MV-4-11 (cell line): ENCODE measurements around the gene RGS9.
"Not testable (repeated sequence)": the region's sequence is repeated elsewhere in the genome, so short reads cannot be mapped to it uniquely, and the experiment has no call there.

Experiments used
- DNase-seq: peaks from one replicate; lab custom pipeline; 2025; lab: John Stamatoyannopoulos, UW

RGS9 gene

GRCh38 chr17:65156835-65157565, 19.8 kb downstream of the RGS9 start:
- DNase-seq: no peak

DNA sequence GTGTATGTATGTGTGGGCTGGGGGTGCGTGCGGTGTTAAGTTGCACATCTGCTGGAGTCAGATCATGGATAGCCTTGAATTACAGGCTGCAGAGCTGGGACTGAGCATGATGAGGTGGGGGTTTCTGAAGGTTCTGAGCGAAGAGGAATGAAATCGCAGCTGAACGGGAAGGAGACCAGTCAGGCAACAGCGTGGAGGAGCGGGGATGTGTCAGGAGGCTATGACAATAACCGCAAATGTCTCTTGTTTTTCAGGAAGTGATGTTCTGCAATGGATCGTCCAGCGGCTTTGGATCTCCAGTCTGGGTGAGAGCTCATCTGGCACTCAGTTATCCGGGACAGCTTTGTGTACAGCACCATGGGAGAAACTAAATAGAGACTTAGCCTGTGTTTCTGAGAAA, 20.9 kb downstream of the RGS9 start:
- DNase-seq: peak; percentile 77

DNA sequence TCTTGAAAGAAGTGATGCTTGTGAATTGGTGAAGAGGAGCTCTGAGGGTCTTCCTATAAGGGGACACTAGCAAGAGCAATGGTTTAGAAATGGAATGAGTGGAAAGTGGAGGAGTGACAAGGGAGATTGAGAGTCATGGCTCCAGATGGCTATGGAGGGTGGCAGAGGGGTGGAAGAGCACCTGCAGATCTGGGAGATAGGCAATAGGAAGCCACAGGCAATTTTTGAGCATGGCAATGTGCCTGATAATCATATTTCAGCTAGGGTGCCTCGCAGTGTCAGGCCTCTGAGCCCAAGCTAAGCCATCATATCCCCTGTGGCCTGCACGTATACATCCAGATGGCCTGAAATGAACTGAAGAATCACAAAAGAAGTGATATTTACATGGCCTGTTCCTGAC, 21.5 kb downstream of the RGS9 start:
- DNase-seq: no peak

DNA sequence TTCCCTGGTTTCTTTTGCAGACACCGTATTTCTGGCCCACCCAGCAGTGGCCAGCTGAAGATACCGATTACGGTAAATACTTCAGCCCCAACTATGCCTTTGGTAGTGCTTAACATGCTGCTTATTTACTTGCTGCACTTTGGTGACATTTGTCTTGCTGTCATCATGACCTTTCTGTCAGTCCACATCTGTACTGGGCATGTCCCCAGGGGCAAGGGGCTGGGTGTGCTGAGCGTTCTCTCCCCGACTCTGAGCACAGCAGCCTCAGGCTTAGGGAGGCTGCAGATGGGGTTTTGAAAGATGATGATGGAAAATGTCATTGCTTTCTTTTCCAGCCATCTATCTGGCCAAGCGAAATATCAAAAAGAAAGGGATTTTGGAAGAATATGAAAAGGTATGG, 23.3 kb downstream of the RGS9 start:
- no peak for DNase-seq

- peak; percentile 57 for DNase-seq
These were observed 26.9 kb downstream of the RGS9 start for GRCh38 chr17:65163990-65164495.

DNA sequence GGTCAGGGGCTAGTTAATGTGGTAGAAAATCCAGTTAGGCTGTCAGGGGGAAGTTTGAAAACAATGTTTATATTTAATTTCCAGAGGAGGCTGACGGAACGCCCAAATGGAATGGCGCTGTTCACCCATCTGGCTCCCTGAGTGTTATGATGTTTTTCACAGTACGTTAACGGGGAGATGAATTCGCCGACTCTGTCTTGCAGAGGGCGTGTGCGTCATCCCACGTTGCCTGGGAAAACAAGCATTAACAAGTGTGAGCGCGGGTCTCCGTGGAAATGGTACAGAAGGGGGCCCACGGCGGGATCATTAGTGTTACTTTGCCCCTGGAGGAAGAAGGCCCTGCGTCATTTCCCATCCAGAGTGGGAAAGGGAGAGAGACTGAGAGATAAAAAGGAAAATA, 29.6 kb downstream of the RGS9 start:
- no peak for DNase-seq

DNA sequence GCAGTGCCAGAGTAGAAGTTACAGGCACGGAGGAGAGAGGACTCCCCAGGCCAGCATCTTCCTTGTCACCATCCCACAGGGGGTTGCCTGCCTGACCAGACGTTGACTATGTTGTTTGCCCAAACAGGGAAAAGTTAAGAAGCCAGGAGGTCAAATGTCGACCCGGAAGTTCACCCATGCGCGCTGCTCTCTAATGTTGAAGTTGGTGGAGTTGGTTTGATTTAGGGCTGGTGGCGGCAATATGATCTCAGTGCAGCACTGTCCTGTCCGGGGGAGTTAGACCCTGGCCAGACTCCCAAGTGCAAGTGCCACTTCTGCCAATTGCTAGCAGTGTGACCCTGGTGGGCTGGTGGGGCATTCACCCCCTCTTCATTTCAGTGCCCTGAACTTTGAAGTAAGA, 30.4 kb downstream of the RGS9 start:
- DNase-seq: no peak

DNA sequence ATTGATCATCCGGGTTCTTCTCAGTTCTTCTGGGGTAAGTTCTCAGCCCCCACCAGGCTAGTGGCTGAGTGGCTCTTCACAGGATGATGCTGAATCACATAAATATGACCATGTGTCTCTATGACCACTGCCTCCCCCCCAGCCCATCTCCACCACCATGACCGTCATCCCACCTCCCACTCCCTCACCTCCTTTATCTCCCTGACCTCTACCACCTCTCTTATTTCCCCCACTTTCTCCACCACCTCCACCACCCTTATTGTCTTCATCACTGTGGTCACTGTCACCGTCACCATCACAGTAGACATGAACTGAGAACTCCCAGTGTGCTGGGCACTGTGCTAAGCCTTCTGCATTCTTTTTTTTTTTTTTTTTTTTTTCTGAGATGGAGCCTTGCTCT, 32.5 kb downstream of the RGS9 start:
- no peak for DNase-seq

DNA sequence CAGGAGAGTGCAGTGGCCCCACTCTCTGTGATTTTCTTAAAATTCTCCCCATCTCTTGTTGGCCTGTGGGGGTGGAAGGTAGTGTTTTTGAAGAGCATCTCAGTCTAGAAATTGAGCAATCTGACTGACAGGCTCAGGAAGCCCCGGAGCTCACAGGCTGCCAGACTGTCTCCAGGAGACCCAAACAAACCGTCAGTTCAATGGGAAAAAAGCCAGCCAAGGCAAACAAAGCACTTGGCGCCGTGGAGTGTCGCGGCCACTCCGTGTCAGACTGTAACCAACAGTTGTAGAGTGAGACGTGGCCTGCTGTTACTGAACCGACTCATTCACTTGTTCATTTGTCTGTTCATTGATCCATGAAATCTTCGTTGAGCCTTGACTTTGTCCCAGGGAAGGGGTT, 33.7 kb downstream of the RGS9 start:
- DNase-seq: no peak

GRCh38 chr17:65171752-65172151, 34.6 kb downstream of the RGS9 start:
- DNase-seq: no peak

- DNase-seq: no peak
These were observed 35.4 kb downstream of the RGS9 start for GRCh38 chr17:65172496-65173136.

- no peak for DNase-seq
These were observed 36.2 kb downstream of the RGS9 start for GRCh38 chr17:65173284-65173793.

DNA sequence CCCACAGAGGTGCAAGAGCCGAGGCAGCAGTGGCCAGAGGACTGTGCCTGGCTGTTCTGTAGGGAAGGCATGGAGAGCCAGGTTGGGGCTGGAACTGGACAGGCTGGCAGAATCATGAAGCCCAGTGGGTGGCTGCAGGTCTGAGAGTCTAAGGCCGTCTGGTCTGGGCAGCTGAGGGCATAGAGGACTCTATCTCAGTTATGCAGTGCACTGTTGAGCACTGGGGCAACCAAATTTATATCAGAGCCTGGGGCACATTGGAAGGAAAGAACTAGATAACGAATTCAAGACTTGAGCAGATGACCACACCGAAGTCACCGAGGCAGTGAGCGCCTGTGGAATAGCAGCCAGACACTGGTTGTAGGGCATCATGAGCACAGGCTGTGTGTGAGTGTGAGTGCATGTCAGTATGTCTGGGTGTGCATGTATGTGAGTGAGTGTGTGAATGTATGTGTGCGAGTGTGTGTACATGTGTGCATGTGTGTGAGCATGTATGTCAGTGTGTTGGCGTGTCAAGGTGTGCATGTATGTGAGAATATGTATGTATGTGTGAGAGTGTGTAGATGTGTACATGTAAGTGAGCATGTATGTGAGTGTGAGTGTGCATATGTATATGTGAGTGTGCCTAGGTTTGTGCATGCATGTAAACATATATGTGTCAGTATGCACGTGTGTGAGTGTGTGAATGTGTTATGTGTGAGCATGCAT, 37.0 kb downstream of the RGS9 start:
- DNase-seq: no peak

DNA sequence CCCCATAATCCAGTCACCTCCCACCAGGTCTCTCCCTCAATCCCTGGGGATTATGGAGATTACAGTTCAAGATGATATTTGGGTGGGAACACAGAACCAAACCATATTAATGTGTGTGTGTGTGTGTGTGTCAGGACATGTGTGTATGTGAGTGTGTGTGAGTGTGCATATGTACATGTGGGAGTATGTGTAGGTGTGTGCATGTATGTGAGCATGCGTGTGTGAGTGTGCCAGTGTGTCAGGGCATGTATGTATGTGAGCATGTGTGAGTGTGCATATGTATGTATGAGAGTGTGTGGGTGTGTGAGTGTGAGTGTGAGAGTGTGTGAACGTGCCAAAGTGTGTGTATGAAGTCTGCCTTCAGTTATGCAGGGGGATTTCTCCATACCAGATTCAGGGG, 37.8 kb downstream of the RGS9 start:
- no peak for DNase-seq

- DNase-seq: no peak
These were observed 38.8 kb downstream of the RGS9 start for GRCh38 chr17:65175952-65176351.

- no peak for DNase-seq
These were observed 39.7 kb downstream of the RGS9 start for GRCh38 chr17:65176646-65177409.

GRCh38 chr17:65177901-65178300, 40.7 kb downstream of the RGS9 start:
- peak; percentile 54 for DNase-seq

DNA sequence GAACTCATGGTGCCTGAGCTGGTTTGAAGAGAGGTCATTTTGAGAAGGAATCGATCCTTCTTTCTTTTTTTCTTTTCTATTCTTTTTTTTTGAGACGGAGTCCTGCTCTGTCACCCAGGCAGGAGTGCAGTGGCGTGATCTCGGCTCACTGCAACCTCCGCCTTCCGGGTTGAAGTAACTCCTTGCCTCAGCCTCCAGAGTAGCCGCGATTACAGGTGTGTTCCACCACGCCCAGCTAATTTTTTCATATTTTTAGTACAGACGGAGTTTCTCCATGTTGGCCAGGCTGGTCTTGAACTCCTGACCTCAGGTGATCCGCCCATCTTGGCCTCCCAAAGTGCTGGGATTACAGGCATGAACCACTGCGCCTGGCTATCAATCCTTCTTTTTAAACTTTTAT, 43.1 kb downstream of the RGS9 start:
- not testable (repeated sequence) for DNase-seq

- DNase-seq: not testable (repeated sequence)
These were observed 43.6 kb downstream of the RGS9 start for GRCh38 chr17:65180752-65181236.

- DNase-seq: peak; percentile 82
These were observed 44.3 kb downstream of the RGS9 start for GRCh38 chr17:65181237-65182061.

DNA sequence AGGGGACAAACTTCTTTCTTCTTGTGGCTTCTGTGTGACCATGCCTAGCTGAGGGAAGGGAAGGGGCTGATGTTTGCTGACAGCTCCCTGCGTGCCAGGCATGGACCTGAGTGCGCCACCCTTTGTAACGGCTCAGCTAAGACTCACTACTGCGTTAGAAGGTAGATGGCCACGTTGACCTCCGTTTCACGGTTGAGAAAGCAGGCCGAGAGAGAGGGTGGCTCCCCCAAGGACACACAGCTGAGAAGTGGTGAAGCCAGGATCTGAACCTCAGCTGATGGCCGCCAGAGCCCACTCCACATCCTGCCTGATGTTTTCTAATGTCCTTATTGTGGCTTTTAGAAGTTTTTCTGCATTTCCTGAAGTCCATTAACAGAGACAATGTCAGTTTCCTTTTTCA, 45.1 kb downstream of the RGS9 start:
- DNase-seq: peak; percentile 19
